ENCODE data around the gene NRIP1. TPM values are rescaled to one million over a fixed set of nuclear protein-coding genes. Genes with fewer than 3 reads are reported as not detected.

The NRIP1 gene
- total and polyA plus RNA-seq, 10 donors, result 5.2 to 67.8 (median 51.8) TPM

DNA sequence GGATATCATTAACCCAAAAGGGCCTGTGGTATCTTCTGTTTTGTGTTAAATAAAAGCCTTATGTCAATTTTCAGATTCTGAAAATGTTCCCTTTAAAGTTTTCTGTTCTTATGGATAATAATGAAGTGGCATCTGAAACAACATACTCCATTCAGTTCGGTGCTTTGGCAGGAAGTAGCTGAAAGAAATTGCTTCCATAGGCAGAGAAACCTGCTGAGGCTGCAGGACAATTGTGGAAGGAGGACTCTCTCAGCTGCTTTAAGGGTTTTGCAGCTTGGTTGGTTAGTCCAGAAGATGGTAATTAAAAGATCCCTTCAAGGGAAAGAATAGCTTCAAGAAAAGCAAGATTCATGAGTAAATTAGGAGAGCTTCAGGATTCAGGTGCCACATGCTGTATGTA is 30.5 kb upstream of the NRIP1 start:
- Histone ChIP-seq H3K4me1 (no peaks in the 10 kb centered on the region), H3K27ac (no peak overlapping the region), H3K9me3 (no peaks in the 10 kb centered on the region), H3K36me3 (no peaks in the 10 kb centered on the region), H3K4me3 (no peak overlapping the region), H3K27me3 (replicated peaks in 1 of 7) (no peaks in the 10 kb centered on the region)
- DNase-seq, result no peak
- WGBS, 5 donors, result 13 to 43% (median 18%) methylated on average over 1 of the region's 1 CpG
- intact Hi-C loops (cut with DNase I; ENCODE audit: low total_unique reads), result no loop called here
- TF ChIP-seq POLR2A (IDR thresholded peaks at IDR 0.05) (no peak), POLR2AphosphoS5 (IDR thresholded peaks at IDR 0.05) (no peak)
- TF ChIP-seq, protein P1, sequence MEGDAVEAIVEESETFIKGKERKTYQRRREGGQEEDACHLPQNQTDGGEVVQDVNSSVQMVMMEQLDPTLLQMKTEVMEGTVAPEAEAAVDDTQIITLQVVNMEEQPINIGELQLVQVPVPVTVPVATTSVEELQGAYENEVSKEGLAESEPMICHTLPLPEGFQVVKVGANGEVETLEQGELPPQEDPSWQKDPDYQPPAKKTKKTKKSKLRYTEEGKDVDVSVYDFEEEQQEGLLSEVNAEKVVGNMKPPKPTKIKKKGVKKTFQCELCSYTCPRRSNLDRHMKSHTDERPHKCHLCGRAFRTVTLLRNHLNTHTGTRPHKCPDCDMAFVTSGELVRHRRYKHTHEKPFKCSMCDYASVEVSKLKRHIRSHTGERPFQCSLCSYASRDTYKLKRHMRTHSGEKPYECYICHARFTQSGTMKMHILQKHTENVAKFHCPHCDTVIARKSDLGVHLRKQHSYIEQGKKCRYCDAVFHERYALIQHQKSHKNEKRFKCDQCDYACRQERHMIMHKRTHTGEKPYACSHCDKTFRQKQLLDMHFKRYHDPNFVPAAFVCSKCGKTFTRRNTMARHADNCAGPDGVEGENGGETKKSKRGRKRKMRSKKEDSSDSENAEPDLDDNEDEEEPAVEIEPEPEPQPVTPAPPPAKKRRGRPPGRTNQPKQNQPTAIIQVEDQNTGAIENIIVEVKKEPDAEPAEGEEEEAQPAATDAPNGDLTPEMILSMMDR (IDR thresholded peaks at IDR 0.05 in 8 of 11, conservative IDR thresholded peaks at IDR 0.05 in 3 of 11), result no peak

DNA sequence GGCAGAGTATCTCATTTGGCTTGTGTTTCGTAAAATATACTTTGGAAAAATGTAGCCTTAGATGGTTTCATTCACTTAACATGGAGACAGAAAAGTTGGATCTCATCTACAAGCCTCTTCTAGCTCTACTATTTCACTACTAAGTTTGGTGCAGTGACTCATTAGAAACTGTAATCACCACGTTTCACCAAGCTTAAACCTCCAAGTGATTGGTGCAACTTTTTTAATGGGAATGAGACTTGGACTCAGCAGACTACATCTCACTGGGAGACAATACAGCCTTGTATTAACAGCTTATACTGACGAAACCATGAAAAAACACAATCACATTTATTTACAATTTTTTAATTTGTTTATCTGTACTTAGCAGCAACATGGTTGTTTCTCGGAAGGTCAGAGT is 29.9 kb upstream of the NRIP1 start:
- TF ChIP-seq, protein P1 (IDR thresholded peaks at IDR 0.05 in 8 of 11, conservative IDR thresholded peaks at IDR 0.05 in 3 of 11), result no peak
- TF ChIP-seq POLR2A (IDR thresholded peaks at IDR 0.05), result no peak
- no peak for TF ChIP-seq POLR2AphosphoS5 (IDR thresholded peaks at IDR 0.05)
- H3K27me3 ChIP-seq (replicated peaks in 1 of 7), result no peaks in the 10 kb centered on the region
- no peak overlapping the region for H3K27ac ChIP-seq
- no peak for DNase-seq
- 85 to 94% (median 88%) methylated on average over 4 of the region's 4 CpGs for WGBS, 5 donors
- H3K4me1 ChIP-seq, result no peaks in the 10 kb centered on the region
- no peak overlapping the region for H3K4me3 ChIP-seq
- intact Hi-C loops (cut with DNase I; ENCODE audit: low total_unique reads), result no loop called here
- H3K9me3 ChIP-seq, result no peaks in the 10 kb centered on the region
- H3K36me3 ChIP-seq, result no peaks in the 10 kb centered on the region

- no peak for DNase-seq
- Histone ChIP-seq H3K4me3 (no peak overlapping the region), H3K27me3 (replicated peaks in 1 of 7) (no peaks in the 10 kb centered on the region), H3K36me3 (no peaks in the 10 kb centered on the region), H3K27ac (no peak overlapping the region), H3K9me3 (no peaks in the 10 kb centered on the region), H3K4me1 (no peaks in the 10 kb centered on the region)
- intact Hi-C loops (cut with DNase I; ENCODE audit: low total_unique reads), result no loop called here
- TF ChIP-seq POLR2AphosphoS5 (IDR thresholded peaks at IDR 0.05) (no peak), POLR2A (IDR thresholded peaks at IDR 0.05) (no peak)
- TF ChIP-seq, protein P1 (IDR thresholded peaks at IDR 0.05 in 8 of 11, conservative IDR thresholded peaks at IDR 0.05 in 3 of 11), result no peak
- 61 to 87% (median 77%) methylated on average over 1 of the region's 1 CpG for WGBS, 5 donors
These were observed 28.4 kb upstream of the NRIP1 start for GRCh38 chr21:15093216-15093615.

GRCh38 chr21:15092745-15093144 is 27.9 kb upstream of the NRIP1 start:
- DNase-seq, result no peak
- intact Hi-C loops (cut with DNase I; ENCODE audit: low total_unique reads), result no loop called here
- 92 to 97% (median 96%) methylated on average over 2 of the region's 2 CpGs for WGBS, 5 donors
- Histone ChIP-seq H3K27me3 (replicated peaks in 1 of 7) (no peaks in the 10 kb centered on the region), H3K4me1 (no peaks in the 10 kb centered on the region), H3K9me3 (no peaks in the 10 kb centered on the region), H3K4me3 (no peak overlapping the region), H3K36me3 (no peaks in the 10 kb centered on the region), H3K27ac (no peak overlapping the region)
- TF ChIP-seq POLR2AphosphoS5 (IDR thresholded peaks at IDR 0.05) (no peak), POLR2A (IDR thresholded peaks at IDR 0.05) (no peak)
- TF ChIP-seq, protein P1 (IDR thresholded peaks at IDR 0.05 in 8 of 11, conservative IDR thresholded peaks at IDR 0.05 in 3 of 11), result no peak

All from spleen (tissue), 11 donors.